Heart left ventricle (tissue), 13 donors: Measurements from ENCODE around the gene DCDC2C.

Experiments used
- CTCF ChIP-seq, 12 donors: fragments of 200-600 bp; sonication (generic) in 4 of 12; IDR thresholded peaks; one replicate each; pipeline versions ENCODE4 v1.5.0 to v1.8.0; 2018 to 2022; ENCODE audit warnings: antibody characterized with exemption in 12 of 12, mild to moderate bottlenecking in 5 of 12
- POLR2A ChIP-seq, 2 donors: fragments of 450-650 bp; IDR thresholded peaks; one replicate each; pipeline ENCODE4 v1.6.1; 2017; ENCODE audit warnings: antibody characterized with exemption in 2 of 2, mild to moderate bottlenecking in 2 of 2, moderate library complexity in 2 of 2
- donor health status: ischemic (EF 13 %, LVEDD 7.1; RV severe dilation, severe dysfunction).
- donor health status: DM: no; HTN: yes; CAD: no.
- donor health status: DM: no; HTN: no; CAD: no.
- donor health status: ischemic (EF 25% LVEDD 6.9; RV normal size, moderate dysfunction).
- donor health status: ischemic (EF 25% LVEDD 5.7; RV mildly dilated, moderate dysfunction).
- donor health status: ischemic (EF 35%, LVEDD 5.7; RV mildly dilated, moderate dysfunction).
- donor health status: nonischemic (EF 11% LVEDD 7.7; RV severe dilation, severe dysfunction).
- donor health status: DM: yes; HTN: yes; CAD: no.
- donor health status: PGD.
- donor health status: ischemic (EF 29% LVEDD 5.4; RV normal size, mild dysfunction).
- donor health status: nonischemic (EF 23%, LVEDD 6.1; RV moderate dilation, normal function).

- TF ChIP-seq POLR2A (IDR thresholded peaks at IDR 0.05) = no peak
- TF ChIP-seq CTCF (IDR thresholded peaks at IDR 0.05) = no peak
These were observed 3.5 kb downstream of the DCDC2C start for GRCh38 chr2:3706892-3707291.
